WTC11 (cell line): ENCODE results near the gene KYNU. TPM values are rescaled to one million over a fixed set of nuclear protein-coding genes. Genes with fewer than 3 reads are reported as not detected.

Experiments
- ATAC-seq: fragments of 200-7000 bp; cut with Tn5 transposase; 2 replicates; pipeline ENCODE4 v1.10.0; 2021; ENCODE audit warnings: mild to moderate bottlenecking, moderate library complexity
- CTCF ChIA-PET: fragments of 300-600 bp; sonication (Branson Sonifier 250); formaldehyde crosslinking; loops from one replicate; lab custom pipeline; 2021; ENCODE audit warnings: antibody characterized with exemption; lab: Charles Lee
- POLR2A ChIA-PET: fragments of 350-600 bp; sonication (Branson Sonifier 250); formaldehyde crosslinking; loops from one replicate; lab custom pipeline; 2021; ENCODE audit warnings: antibody characterized with exemption; lab: Charles Lee
- DNase-seq: peaks from one replicate; pipeline ENCODE4 v3.0.0; 2021; ENCODE audit warnings: low spot score
- H3K27ac Mint-ChIP-seq: 2 replicates; pipeline ENCODE4 v1.8.0; 2021; ENCODE audit warnings: mixed read lengths
- H3K27me3 Mint-ChIP-seq: 2 replicates; pipeline ENCODE4 v1.8.0; 2021; ENCODE audit warnings: low read depth, mild to moderate bottlenecking, moderate library complexity, mixed read lengths
- H3K36me3 Mint-ChIP-seq: 2 replicates; pipeline ENCODE4 v1.8.0; 2021; ENCODE audit warnings: mixed read lengths
- H3K4me1 Mint-ChIP-seq: 2 replicates; pipeline ENCODE4 v1.8.0; 2022; ENCODE audit warnings: mixed read lengths
- H3K4me3 Mint-ChIP-seq: 2 replicates; pipeline ENCODE4 v1.8.0; 2021; ENCODE audit warnings: mild to moderate bottlenecking, moderate library complexity, mixed read lengths
- H3K9me3 Mint-ChIP-seq: 2 replicates; pipeline ENCODE4 v1.8.0; 2021; ENCODE audit warnings: mixed read lengths
- ATF1 ChIP-seq: sonication (generic); formaldehyde crosslinking; IDR thresholded peaks from 2 replicates; pipeline ENCODE4 v1.8.1; 2023; ENCODE audit warnings: mild to moderate bottlenecking, moderate library complexity, missing genetic modification reagents
- CREB1 ChIP-seq: sonication (generic); formaldehyde crosslinking; IDR thresholded peaks from 2 replicates; pipeline ENCODE4 v1.8.0; 2023; ENCODE audit warnings: mild to moderate bottlenecking, missing genetic modification reagents
- E2F1 ChIP-seq: sonication (generic); formaldehyde crosslinking; IDR thresholded peaks from 2 replicates; pipeline ENCODE4 v1.8.0; 2022; ENCODE audit warnings: mild to moderate bottlenecking, missing genetic modification reagents
- E2F5 ChIP-seq: sonication (generic); formaldehyde crosslinking; IDR thresholded peaks from 2 replicates; pipeline ENCODE4 v1.8.1; 2022; ENCODE audit warnings: mild to moderate bottlenecking, moderate library complexity, missing genetic modification reagents
- GTF2I ChIP-seq: fragments of 250-450 bp; sonication (Bioruptor Pico); conservative IDR thresholded peaks from 2 replicates; pipeline ENCODE4 v1.4.0; 2021; ENCODE audit warnings: mild to moderate bottlenecking
- HMGA2 ChIP-seq: fragments of 250-450 bp; sonication (Bioruptor Pico); IDR thresholded peaks from 2 replicates; pipeline ENCODE4 v1.4.0; 2021; ENCODE audit warnings: mild to moderate bottlenecking, moderate library complexity
- HMGXB4 ChIP-seq: sonication (generic); formaldehyde crosslinking; IDR thresholded peaks from 2 replicates; pipeline ENCODE4 v1.8.1; 2023; ENCODE audit warnings: mild to moderate bottlenecking, moderate library complexity, missing genetic modification reagents
- NFE2L1 ChIP-seq: sonication (generic); formaldehyde crosslinking; IDR thresholded peaks from 2 replicates; pipeline ENCODE4 v1.8.1; 2023; ENCODE audit warnings: missing genetic modification reagents
- NR3C1 ChIP-seq: sonication (generic); formaldehyde crosslinking; conservative IDR thresholded peaks from 2 replicates; pipeline ENCODE4 v1.8.1; 2023; ENCODE audit warnings: low read depth, mild to moderate bottlenecking, missing genetic modification reagents
- RELA ChIP-seq: sonication (generic); formaldehyde crosslinking; IDR thresholded peaks from 2 replicates; pipeline ENCODE4 v1.8.1; 2022; ENCODE audit warnings: missing genetic modification reagents, mild to moderate bottlenecking, borderline replicate concordance
- SMAD4 ChIP-seq: sonication (generic); formaldehyde crosslinking; IDR thresholded peaks from 2 replicates; pipeline ENCODE4 v1.8.0; 2022; ENCODE audit warnings: mild to moderate bottlenecking, missing genetic modification reagents
- TEAD1 ChIP-seq: sonication (generic); formaldehyde crosslinking; IDR thresholded peaks from 2 replicates; pipeline ENCODE4 v1.8.0; 2022; ENCODE audit warnings: mild to moderate bottlenecking, missing genetic modification reagents
- ZMAT4 ChIP-seq: fragments of 250-450 bp; sonication (Bioruptor Pico); IDR thresholded peaks from 2 replicates; pipeline ENCODE4 v1.9.0; 2021; ENCODE audit warnings: mild to moderate bottlenecking
- ZNF232 ChIP-seq: sonication (generic); formaldehyde crosslinking; IDR thresholded peaks from 2 replicates; pipeline ENCODE4 v1.8.0; 2022; ENCODE audit warnings: mild to moderate bottlenecking, missing genetic modification reagents
- total RNA-seq: library from RNA; stranded (reverse); gene quantifications from 3 replicates; pipeline ENCODE4 v1.2.3, GENCODE V29; 2021
- TF ChIP-seq, protein P1 (sequence below): sonication (generic); formaldehyde crosslinking; conservative IDR thresholded peaks from 2 replicates; pipeline ENCODE4 v1.8.1; 2023; ENCODE audit warnings: mild to moderate bottlenecking, low read depth, missing genetic modification reagents, moderate library complexity
- TF ChIP-seq, protein P2 (sequence below): sonication (generic); formaldehyde crosslinking; IDR thresholded peaks from 2 replicates; pipeline ENCODE4 v1.8.0; 2022; ENCODE audit warnings: missing genetic modification reagents
- TF ChIP-seq, protein P3 (sequence below): sonication (generic); formaldehyde crosslinking; IDR thresholded peaks from 2 replicates; pipeline ENCODE4 v1.8.1; 2022; ENCODE audit warnings: mild to moderate bottlenecking, missing genetic modification reagents, moderate library complexity, borderline replicate concordance
- TF ChIP-seq, protein P4 (sequence below): sonication (generic); formaldehyde crosslinking; IDR thresholded peaks from 2 replicates; pipeline ENCODE4 v1.8.0; 2023; ENCODE audit warnings: missing genetic modification reagents

The KYNU gene
- total RNA-seq, 1 experiment from 2014 or later: 0.85 TPM

DNA sequence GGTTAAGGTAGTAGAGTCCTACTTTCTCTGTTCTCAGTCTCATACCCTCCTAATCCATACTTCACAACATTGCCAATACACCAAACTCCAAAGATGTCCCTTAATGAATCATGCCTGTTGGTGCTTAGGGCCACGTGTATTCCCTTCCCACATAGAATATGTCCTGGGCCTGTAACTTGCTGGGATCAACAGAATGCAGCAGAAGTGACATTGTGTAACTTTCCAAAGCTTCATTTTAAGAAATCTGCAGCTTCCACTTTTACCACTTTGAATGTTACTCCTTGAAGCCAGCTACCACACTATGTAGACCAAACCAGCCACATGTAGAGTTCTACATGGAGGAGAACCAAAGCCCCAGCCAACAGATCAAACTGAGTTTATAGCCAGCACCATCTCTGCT lies 193.2 kb downstream of the KYNU start (continued):
- TF ChIP-seq E2F1: no peak
- TF ChIP-seq, protein P1, sequence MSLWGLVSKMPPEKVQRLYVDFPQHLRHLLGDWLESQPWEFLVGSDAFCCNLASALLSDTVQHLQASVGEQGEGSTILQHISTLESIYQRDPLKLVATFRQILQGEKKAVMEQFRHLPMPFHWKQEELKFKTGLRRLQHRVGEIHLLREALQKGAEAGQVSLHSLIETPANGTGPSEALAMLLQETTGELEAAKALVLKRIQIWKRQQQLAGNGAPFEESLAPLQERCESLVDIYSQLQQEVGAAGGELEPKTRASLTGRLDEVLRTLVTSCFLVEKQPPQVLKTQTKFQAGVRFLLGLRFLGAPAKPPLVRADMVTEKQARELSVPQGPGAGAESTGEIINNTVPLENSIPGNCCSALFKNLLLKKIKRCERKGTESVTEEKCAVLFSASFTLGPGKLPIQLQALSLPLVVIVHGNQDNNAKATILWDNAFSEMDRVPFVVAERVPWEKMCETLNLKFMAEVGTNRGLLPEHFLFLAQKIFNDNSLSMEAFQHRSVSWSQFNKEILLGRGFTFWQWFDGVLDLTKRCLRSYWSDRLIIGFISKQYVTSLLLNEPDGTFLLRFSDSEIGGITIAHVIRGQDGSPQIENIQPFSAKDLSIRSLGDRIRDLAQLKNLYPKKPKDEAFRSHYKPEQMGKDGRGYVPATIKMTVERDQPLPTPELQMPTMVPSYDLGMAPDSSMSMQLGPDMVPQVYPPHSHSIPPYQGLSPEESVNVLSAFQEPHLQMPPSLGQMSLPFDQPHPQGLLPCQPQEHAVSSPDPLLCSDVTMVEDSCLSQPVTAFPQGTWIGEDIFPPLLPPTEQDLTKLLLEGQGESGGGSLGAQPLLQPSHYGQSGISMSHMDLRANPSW (CRISPR knock-in tag): no peak
- TF ChIP-seq NFE2L1 (CRISPR knock-in tag): no peak
- TF ChIP-seq, protein P2, sequence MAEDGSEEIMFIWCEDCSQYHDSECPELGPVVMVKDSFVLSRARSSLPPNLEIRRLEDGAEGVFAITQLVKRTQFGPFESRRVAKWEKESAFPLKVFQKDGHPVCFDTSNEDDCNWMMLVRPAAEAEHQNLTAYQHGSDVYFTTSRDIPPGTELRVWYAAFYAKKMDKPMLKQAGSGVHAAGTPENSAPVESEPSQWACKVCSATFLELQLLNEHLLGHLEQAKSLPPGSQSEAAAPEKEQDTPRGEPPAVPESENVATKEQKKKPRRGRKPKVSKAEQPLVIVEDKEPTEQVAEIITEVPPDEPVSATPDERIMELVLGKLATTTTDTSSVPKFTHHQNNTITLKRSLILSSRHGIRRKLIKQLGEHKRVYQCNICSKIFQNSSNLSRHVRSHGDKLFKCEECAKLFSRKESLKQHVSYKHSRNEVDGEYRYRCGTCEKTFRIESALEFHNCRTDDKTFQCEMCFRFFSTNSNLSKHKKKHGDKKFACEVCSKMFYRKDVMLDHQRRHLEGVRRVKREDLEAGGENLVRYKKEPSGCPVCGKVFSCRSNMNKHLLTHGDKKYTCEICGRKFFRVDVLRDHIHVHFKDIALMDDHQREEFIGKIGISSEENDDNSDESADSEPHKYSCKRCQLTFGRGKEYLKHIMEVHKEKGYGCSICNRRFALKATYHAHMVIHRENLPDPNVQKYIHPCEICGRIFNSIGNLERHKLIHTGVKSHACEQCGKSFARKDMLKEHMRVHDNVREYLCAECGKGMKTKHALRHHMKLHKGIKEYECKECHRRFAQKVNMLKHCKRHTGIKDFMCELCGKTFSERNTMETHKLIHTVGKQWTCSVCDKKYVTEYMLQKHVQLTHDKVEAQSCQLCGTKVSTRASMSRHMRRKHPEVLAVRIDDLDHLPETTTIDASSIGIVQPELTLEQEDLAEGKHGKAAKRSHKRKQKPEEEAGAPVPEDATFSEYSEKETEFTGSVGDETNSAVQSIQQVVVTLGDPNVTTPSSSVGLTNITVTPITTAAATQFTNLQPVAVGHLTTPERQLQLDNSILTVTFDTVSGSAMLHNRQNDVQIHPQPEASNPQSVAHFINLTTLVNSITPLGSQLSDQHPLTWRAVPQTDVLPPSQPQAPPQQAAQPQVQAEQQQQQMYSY (CRISPR knock-in tag): no peak
- TF ChIP-seq TEAD1 (CRISPR knock-in tag): no peak
- TF ChIP-seq RELA (CRISPR knock-in tag): no peak
- no peak for TF ChIP-seq SMAD4
- TF ChIP-seq HMGA2 (CRISPR knock-in tag): no peak
- TF ChIP-seq, protein P3, sequence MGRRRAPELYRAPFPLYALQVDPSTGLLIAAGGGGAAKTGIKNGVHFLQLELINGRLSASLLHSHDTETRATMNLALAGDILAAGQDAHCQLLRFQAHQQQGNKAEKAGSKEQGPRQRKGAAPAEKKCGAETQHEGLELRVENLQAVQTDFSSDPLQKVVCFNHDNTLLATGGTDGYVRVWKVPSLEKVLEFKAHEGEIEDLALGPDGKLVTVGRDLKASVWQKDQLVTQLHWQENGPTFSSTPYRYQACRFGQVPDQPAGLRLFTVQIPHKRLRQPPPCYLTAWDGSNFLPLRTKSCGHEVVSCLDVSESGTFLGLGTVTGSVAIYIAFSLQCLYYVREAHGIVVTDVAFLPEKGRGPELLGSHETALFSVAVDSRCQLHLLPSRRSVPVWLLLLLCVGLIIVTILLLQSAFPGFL (CRISPR knock-in tag): no peak
- no peak for TF ChIP-seq ATF1 (CRISPR knock-in tag)

DNA sequence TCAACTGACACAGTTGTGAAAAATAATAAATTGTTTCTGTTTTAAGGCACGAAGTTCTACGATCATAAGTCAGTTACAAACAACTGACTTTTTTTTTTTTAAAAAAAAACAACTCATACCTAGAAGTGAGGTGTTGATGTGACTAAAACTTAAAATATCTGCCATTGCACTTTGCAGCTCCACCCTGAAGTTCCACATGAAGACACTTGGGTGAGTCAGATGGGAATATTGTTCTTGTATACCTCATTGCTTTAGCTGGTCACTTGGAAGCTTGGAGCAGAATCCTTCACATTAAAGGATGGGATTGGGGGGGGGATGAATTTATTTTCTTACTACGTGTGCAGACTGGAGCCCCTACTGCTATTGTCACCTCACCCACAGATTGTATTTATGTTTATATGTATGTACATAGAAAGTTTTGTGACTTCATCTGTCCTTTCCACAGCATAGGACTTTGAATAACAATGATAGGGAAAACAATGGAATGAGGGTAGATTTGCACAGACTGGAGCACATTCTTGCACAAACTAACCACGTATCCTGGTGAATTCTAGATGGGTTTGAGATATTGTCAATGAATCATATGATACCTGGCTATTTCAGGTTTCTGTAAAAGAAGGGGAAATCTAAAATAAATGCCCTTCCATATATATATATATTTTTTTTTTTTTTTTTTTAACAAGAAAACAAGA lies 193.9 kb downstream of the KYNU start:
- Mint-ChIP-seq H3K4me1 (no peaks in the 10 kb centered on the region), H3K27ac (no peak overlapping the region), H3K9me3 (peaks cover 25% of the 10 kb centered on the region), H3K4me3 (no peak overlapping the region), H3K27me3 (no peaks in the 10 kb centered on the region), H3K36me3 (peaks cover 21% of the 10 kb centered on the region)
- ATAC-seq: no peak
- no peak for DNase-seq
- POLR2A ChIA-PET: no interaction called here
- CTCF ChIA-PET: no interaction called here
- TF ChIP-seq, protein P4, sequence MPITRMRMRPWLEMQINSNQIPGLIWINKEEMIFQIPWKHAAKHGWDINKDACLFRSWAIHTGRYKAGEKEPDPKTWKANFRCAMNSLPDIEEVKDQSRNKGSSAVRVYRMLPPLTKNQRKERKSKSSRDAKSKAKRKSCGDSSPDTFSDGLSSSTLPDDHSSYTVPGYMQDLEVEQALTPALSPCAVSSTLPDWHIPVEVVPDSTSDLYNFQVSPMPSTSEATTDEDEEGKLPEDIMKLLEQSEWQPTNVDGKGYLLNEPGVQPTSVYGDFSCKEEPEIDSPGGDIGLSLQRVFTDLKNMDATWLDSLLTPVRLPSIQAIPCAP (CRISPR knock-in tag): no peak
- no peak for TF ChIP-seq GTF2I (CRISPR knock-in tag)
- TF ChIP-seq CREB1 (CRISPR knock-in tag): no peak
- no peak for TF ChIP-seq ZNF232
- no peak for TF ChIP-seq NR3C1 (CRISPR knock-in tag)
- TF ChIP-seq E2F5 (CRISPR knock-in tag): no peak
- TF ChIP-seq, protein P2 (CRISPR knock-in tag): no peak
- TF ChIP-seq HMGXB4 (CRISPR knock-in tag): no peak
- TF ChIP-seq ZMAT4: no peak
